Endothelial cell of umbilical vein (primary cell): ENCODE data around the gene SCGB2A2. TPM values are rescaled to one million over a fixed set of nuclear protein-coding genes. Genes with fewer than 3 reads are reported as not detected.

Source experiments
- BruUV-seq: library from RNA; stranded (reverse); fragments of 400-500 nt; replicated peaks from 2 replicates; lab custom pipeline; 2021; lab: Mats Ljungman, UMichigan
- CTCF ChIA-PET: fragments of 300-600, 350-600 bp; sonication (Branson Sonifier 250); formaldehyde crosslinking; loops from one replicate; lab custom pipeline; 2021; ENCODE audit warnings: antibody characterized with exemption, inconsistent platforms; lab: Charles Lee
- POLR2A ChIA-PET: fragments of 300-600, 350-600 bp; sonication (Branson Sonifier 250); formaldehyde crosslinking; loops from one replicate; lab custom pipeline; 2021; ENCODE audit warnings: antibody characterized with exemption, inconsistent platforms; lab: Charles Lee
- DNase-seq: peaks from one replicate; pipeline ENCODE4 v3.0.0-alpha.2; 2011; ENCODE audit warnings: low read depth, low spot score
- FAIRE-seq: peaks from 2 replicates; lab custom pipeline; 2011; peaks lifted over from hg19 to GRCh38; lab: Jason Lieb, UNC
- H2AFZ ChIP-seq: 2 replicates; pipeline ENCODE4 v1.6.0; 2012; ENCODE audit warnings: low read depth, low read length, control low read depth, inconsistent platforms
- H3K27ac ChIP-seq: 2 replicates; pipeline ENCODE4 v1.5.1; 2011; ENCODE audit warnings: low read depth, mild to moderate bottlenecking, control low read depth, low read length, moderate library complexity; ENCODE audit not compliant: insufficient read depth
- H3K27me3 ChIP-seq, 2 experiments: 2 replicates each; pipeline versions ENCODE4 v1.6.0 to v1.6.1; 2011; ENCODE audit warnings: low read length in 2 of 2, mixed read lengths in 1 of 2; ENCODE audit not compliant: control insufficient read depth in 2 of 2, insufficient read depth in 2 of 2
- H3K36me3 ChIP-seq, 2 experiments: 2 replicates in 1 of 2; 3 replicates in 1 of 2; pipeline ENCODE4 v1.5.1; 2011; ENCODE audit warnings: low read length in 2 of 2, mild to moderate bottlenecking in 1 of 2, moderate library complexity in 1 of 2; ENCODE audit not compliant: control insufficient read depth in 2 of 2, insufficient read depth in 2 of 2; ENCODE audit errors: extremely low read depth in 1 of 2
- H3K4me1 ChIP-seq: 3 replicates; pipeline ENCODE4 v1.5.1; 2011; ENCODE audit warnings: mild to moderate bottlenecking, low read length; ENCODE audit not compliant: control insufficient read depth, insufficient read depth; ENCODE audit errors: extremely low read depth
- H3K4me2 ChIP-seq: 2 replicates; pipeline ENCODE4 v1.6.1; 2011; ENCODE audit warnings: low read length, control low read depth, mixed read lengths; ENCODE audit not compliant: insufficient read depth
- H3K4me3 ChIP-seq, 3 experiments: fragments of 200-600 bp in 1 of 3; sonication (generic), shearing (Covaris generic) in 1 of 3; replicated peaks in 1 of 3; 2 replicates each; pipeline ENCODE4 v1.5.1; 2011 to 2016; ENCODE audit warnings: control low read depth in 3 of 3, low read length in 3 of 3, mild to moderate bottlenecking in 2 of 3, inconsistent platforms in 1 of 3, low read depth in 1 of 3, moderate library complexity in 1 of 3; ENCODE audit not compliant: insufficient read depth in 1 of 3
- H3K79me2 ChIP-seq: 2 replicates; pipeline ENCODE4 v1.6.0; 2012; ENCODE audit warnings: low read length, inconsistent platforms; ENCODE audit not compliant: control insufficient read depth, insufficient read depth
- H3K9ac ChIP-seq: replicated peaks from 2 replicates; pipeline ENCODE3; 2011; ENCODE audit warnings: low read length, control low read depth; ENCODE audit not compliant: insufficient read depth; ENCODE audit errors: extremely low read depth
- H3K9me1 ChIP-seq: replicated peaks from 3 replicates; pipeline ENCODE4 v1.6.0; 2011; ENCODE audit warnings: mild to moderate bottlenecking, low read length; ENCODE audit not compliant: control insufficient read depth, insufficient read depth; ENCODE audit errors: extremely low read depth
- H3K9me3 ChIP-seq: replicated peaks from 2 replicates; pipeline ENCODE4 v1.5.1; 2012; ENCODE audit warnings: low read length, inconsistent platforms; ENCODE audit not compliant: control insufficient read depth, insufficient read depth
- H4K20me1 ChIP-seq: replicated peaks from 2 replicates; pipeline ENCODE3; 2011; ENCODE audit warnings: mild to moderate bottlenecking, low read length; ENCODE audit not compliant: control insufficient read depth, insufficient read depth; ENCODE audit errors: extremely low read depth
- EZH2 ChIP-seq: IDR thresholded peaks from 2 replicates; pipeline ENCODE4 v1.6.1; 2012; ENCODE audit warnings: borderline replicate concordance, low read depth, mild to moderate bottlenecking, moderate library complexity, low read length, inconsistent platforms; ENCODE audit not compliant: severe bottlenecking
- FOS ChIP-seq: IDR thresholded peaks from 2 replicates; pipeline ENCODE4 v1.6.1; 2011; ENCODE audit warnings: mild to moderate bottlenecking, low read length, moderate library complexity, borderline replicate concordance; ENCODE audit not compliant: insufficient read depth
- GATA2 ChIP-seq: IDR thresholded peaks from 2 replicates; pipeline ENCODE4 v1.7.0; 2011; ENCODE audit warnings: low read depth, mild to moderate bottlenecking, moderate library complexity, mixed read lengths, low read length; ENCODE audit not compliant: insufficient read length, insufficient read depth
- JUN ChIP-seq: IDR thresholded peaks from 2 replicates; pipeline ENCODE4 v1.6.1; 2011; ENCODE audit warnings: borderline replicate concordance, low read depth; ENCODE audit not compliant: insufficient read length, insufficient read depth
- MYC ChIP-seq: IDR thresholded peaks from one replicate; pipeline ENCODE4 v1.6.1; 2011; ENCODE audit warnings: mild to moderate bottlenecking, low read depth, low read length
- POLR2A ChIP-seq: IDR thresholded peaks from 2 replicates; pipeline ENCODE4 v1.6.1; 2012; ENCODE audit warnings: low read depth, mild to moderate bottlenecking, control low read depth, low read length
- POLR2AphosphoS5 ChIP-seq: IDR thresholded peaks from 2 replicates; pipeline ENCODE4 v1.6.1; 2012; ENCODE audit warnings: low read depth, mild to moderate bottlenecking, control low read depth, low read length, moderate library complexity; ENCODE audit not compliant: insufficient read depth
- dilution Hi-C: fragments of 300-500 bp; cut with MboI; formaldehyde crosslinking; loops from one replicate; pipeline ENCODE4 v1.15.0; 2019; ENCODE audit warnings: low sequenced_read_pairs; ENCODE audit not compliant: extremely low pct_ligation_motif_present
- intact Hi-C: fragments of 100-400 bp; cut with micrococcal nuclease; formaldehyde crosslinking; loops from one replicate; pipeline ENCODE4 v1.10.0; 2022
- polyA plus RNA-seq, 4 experiments: library from polyadenylated mRNA; depleted of rRNA in 3 of 4; stranded (reverse) in 3 of 4; unstranded in 1 of 4; fragments of >200 nt; gene quantifications; 2 replicates each; pipeline versions ENCODE4 v1.2.1 to v1.2.3, GENCODE V29; 2011 to 2012; ENCODE audit warnings: missing spikeins in 1 of 4
- total RNA-seq: library from RNA; stranded (reverse); gene quantifications from 2 replicates; pipeline ENCODE4 v1.2.3, GENCODE V29; 2021
- TF ChIP-seq, protein P1 (sequence below): IDR thresholded peaks from 2 replicates; pipeline ENCODE4 v1.6.1; 2011; ENCODE audit not compliant: insufficient read depth, insufficient read length
- TF ChIP-seq, protein P2 (sequence below), 2 donors: IDR thresholded peaks; 1 replicate in 1 of 2; 2 replicates in 1 of 2; pipeline ENCODE4 v1.5.1; 2011; ENCODE audit warnings: low read length in 2 of 2, mild to moderate bottlenecking in 2 of 2, moderate library complexity in 2 of 2, control low read depth in 1 of 2, inconsistent platforms in 1 of 2, low read depth in 1 of 2; ENCODE audit not compliant: insufficient read depth in 1 of 2; ENCODE audit errors: extremely low read depth in 1 of 2

SCGB2A2 gene
- total and polyA plus RNA-seq, 2 donors (not counting 3 experiments of a cell fraction or from before 2014, with no cell fraction given), result not detected

DNA sequence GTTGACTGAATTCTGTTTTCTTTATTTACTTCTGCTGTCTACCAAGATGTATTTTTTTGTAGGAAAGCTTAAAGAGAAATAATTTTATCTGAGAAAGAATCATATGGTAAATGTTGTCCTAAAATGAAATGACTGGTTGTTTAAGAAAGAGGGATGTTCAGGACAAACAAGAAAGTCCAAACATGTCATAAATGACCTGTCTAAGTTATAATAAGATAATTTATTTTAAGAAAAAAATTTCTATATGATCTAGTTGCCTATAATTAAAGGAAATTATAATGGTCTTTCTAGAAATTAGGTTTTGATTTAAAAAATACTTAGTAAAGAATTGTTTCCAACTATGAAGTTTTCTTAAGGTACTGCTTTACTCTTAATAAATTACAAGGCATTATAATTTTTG, 10.5 kb downstream of the SCGB2A2 start:
- H3K9ac ChIP-seq, result no peak overlapping the region
- ChIA-PET POLR2A (no interaction called here), CTCF (no interaction called here)
- H3K27ac ChIP-seq, result no peak overlapping the region
- H3K36me3 ChIP-seq, result no peaks in the 10 kb centered on the region
- no peak for TF ChIP-seq POLR2A
- TF ChIP-seq POLR2AphosphoS5, result no peak
- no peak for TF ChIP-seq MYC
- TF ChIP-seq, protein P1, sequence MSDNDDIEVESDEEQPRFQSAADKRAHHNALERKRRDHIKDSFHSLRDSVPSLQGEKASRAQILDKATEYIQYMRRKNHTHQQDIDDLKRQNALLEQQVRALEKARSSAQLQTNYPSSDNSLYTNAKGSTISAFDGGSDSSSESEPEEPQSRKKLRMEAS, result no peak
- no peak for TF ChIP-seq FOS
- TF ChIP-seq, protein P2, sequence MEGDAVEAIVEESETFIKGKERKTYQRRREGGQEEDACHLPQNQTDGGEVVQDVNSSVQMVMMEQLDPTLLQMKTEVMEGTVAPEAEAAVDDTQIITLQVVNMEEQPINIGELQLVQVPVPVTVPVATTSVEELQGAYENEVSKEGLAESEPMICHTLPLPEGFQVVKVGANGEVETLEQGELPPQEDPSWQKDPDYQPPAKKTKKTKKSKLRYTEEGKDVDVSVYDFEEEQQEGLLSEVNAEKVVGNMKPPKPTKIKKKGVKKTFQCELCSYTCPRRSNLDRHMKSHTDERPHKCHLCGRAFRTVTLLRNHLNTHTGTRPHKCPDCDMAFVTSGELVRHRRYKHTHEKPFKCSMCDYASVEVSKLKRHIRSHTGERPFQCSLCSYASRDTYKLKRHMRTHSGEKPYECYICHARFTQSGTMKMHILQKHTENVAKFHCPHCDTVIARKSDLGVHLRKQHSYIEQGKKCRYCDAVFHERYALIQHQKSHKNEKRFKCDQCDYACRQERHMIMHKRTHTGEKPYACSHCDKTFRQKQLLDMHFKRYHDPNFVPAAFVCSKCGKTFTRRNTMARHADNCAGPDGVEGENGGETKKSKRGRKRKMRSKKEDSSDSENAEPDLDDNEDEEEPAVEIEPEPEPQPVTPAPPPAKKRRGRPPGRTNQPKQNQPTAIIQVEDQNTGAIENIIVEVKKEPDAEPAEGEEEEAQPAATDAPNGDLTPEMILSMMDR (IDR thresholded peaks at IDR 0.05; ENCODE audit: extremely low read depth in 1 of 2, insufficient read depth in 1 of 2, low read depth in 1 of 2, low read length in 2 of 2), result no peak
- no peak for TF ChIP-seq JUN
- no peak for TF ChIP-seq EZH2
- no peak for TF ChIP-seq GATA2
- H3K4me3 ChIP-seq, result no peak overlapping the region
- no peaks in the 10 kb centered on the region for H3K79me2 ChIP-seq
- no peaks in the 10 kb centered on the region for H3K9me3 ChIP-seq
- FAIRE-seq (no peak), DNase-seq (no peak)
- peaks cover 4 to 20% of the 10 kb centered on the region in 2 experiments for H3K27me3 ChIP-seq
- H4K20me1 ChIP-seq, result no peaks in the 10 kb centered on the region
- H3K9me1 ChIP-seq, result no peaks in the 10 kb centered on the region
- no peaks in the 10 kb centered on the region for H3K4me1 ChIP-seq
- no peak overlapping the region for H2AFZ ChIP-seq
- no peak overlapping the region for H3K4me2 ChIP-seq
- intact Hi-C loops (no loop called here), dilution Hi-C loops (no loop called here)
- no TSS peak for BruUV-seq
